Epithelial cell of esophagus (primary cell): Measurements from ENCODE around the gene CHST9.
A peak's percentile ranks its signal among the peaks of the same experiment; 100 is the strongest.
"Not testable (repeated sequence)": the region's sequence is repeated elsewhere in the genome, so short reads cannot be mapped to it uniquely, and the experiment has no call there.

Source experiments
- DNase-seq: peaks from one replicate; pipeline ENCODE4 v3.0.0; 2010; ENCODE audit warnings: low read depth
- H3K4me3 ChIP-seq: 2 replicates; pipeline ENCODE4 v1.5.1; 2011; ENCODE audit warnings: mild to moderate bottlenecking, low read length, control low read depth
- CTCF ChIP-seq: IDR thresholded peaks from 2 replicates; pipeline ENCODE4 v1.5.1; 2011; ENCODE audit warnings: low read depth, mild to moderate bottlenecking, low read length, control low read depth, inconsistent platforms; ENCODE audit not compliant: insufficient read depth; ENCODE audit errors: missing control alignments

The CHST9 gene

GRCh38 chr18:26943906-26944305, 241.2 kb downstream of the CHST9 start:
- no peak for DNase-seq
- no peak overlapping the region for H3K4me3 ChIP-seq
- no peak for TF ChIP-seq CTCF

GRCh38 chr18:26941584-26941983, 243.5 kb downstream of the CHST9 start:
- peak; percentile 70 for DNase-seq
- no peak overlapping the region for H3K4me3 ChIP-seq
- no peak for TF ChIP-seq CTCF

- no peak for DNase-seq
- no peak overlapping the region for H3K4me3 ChIP-seq
- TF ChIP-seq CTCF = no peak
These were observed 244.2 kb downstream of the CHST9 start for GRCh38 chr18:26940744-26941398.

- TF ChIP-seq CTCF = no peak
- no peak overlapping the region for H3K4me3 ChIP-seq
- DNase-seq = no peak
These were observed 253.4 kb downstream of the CHST9 start for GRCh38 chr18:26931659-26932058.

GRCh38 chr18:26930630-26931029, 254.5 kb downstream of the CHST9 start:
- no peak for DNase-seq

GRCh38 chr18:26928670-26929313, 256.3 kb downstream of the CHST9 start:
- peak; percentile 2 for DNase-seq
- no peak for TF ChIP-seq CTCF
- H3K4me3 ChIP-seq = no peak overlapping the region

More at GRCh38 chr18:26930630-26931029, 254.5 kb downstream of the CHST9 start:
- no peak for TF ChIP-seq CTCF
- no peak overlapping the region for H3K4me3 ChIP-seq

- not testable (repeated sequence) for H3K4me3 ChIP-seq, DNase-seq
These were observed 257.3 kb downstream of the CHST9 start for GRCh38 chr18:26927822-26928221.
